ENCODE data around the gene FAM53B.

Gene FAM53B

DNA sequence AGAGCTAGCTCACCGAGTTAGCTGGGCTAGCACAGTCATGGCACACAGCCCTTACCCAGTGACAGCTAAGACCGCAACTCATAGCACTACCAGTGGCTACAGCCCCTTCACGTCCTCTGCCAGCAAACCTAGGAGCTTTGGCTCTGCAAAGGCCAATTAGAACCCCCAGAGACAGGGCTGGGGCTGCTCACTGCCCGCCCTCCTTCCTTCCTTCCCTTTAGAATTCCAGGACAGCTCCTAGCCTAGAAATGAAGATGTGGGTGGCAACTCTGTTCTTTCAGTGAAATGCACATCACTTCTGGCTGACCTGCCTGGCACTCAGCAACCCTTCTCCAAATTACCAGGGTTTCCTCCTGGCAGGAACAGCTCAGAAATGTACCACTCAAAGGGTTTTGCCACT is 99.9 kb downstream of the FAM53B start:
- no peak for DNase-seq

DNA sequence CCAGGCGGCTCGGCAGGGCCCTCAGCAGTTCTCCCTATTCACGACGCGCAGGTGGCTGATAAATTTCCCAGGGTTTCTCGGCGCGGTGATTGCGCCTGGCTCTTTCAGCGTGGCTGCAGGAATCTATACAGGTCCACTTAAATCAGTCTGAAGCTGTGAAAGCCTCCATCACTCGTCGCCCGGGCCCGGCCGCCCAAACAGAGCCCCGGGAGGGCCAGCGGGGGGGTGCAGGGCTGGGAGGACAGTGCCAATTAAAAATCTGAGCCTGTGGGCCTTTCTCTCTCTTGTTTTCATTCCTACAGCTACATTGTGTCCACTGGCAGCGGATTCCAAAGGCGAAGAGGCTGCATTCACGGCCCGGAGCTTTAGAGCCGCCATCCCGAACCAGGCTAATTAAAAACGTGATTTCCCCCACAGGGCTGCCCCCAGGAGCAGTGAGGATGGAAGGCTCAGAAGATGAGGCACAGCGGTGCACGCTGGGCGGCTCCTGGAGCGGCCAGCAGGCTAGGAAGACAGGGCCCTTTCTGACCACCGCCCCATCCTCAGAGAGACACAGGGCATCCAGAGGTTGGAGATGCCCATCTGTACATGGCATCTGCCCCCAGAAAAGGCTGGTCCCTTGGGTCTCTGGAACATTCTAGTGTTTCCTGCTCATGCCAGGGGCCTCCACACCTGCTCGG is 100.7 kb downstream of the FAM53B start:
- no peak for DNase-seq

DNA sequence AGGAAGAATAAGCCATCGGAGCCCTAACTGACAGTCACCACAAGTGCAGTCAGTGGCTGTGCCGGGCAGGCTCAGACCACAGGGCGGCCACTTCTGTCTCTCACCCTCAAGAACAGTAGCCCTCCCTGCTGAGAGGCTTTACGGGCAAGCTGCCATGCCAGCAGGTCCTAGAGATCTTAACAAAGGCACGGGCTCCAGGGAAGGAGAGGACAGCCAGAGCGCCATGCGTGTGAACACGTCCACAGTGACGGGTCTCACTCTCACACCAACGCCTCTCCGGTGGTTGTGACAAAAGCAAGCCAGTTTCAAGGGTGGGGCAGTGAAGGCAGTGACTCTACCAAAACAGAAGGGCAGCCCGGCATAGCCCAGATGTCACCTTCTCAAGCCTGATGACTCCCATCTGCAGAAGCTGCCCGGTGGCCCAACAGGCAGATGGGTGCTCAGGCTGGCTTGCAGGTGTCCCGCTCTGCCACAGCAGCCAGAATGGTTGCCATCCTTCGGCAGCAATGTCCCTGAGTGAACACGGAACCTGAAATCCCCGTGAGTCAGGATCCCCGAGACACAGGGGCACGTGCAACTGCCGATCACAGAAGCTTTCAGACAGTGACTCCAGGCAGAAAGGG is 102.0 kb downstream of the FAM53B start:
- DNase-seq: peak; percentile 69

DNA sequence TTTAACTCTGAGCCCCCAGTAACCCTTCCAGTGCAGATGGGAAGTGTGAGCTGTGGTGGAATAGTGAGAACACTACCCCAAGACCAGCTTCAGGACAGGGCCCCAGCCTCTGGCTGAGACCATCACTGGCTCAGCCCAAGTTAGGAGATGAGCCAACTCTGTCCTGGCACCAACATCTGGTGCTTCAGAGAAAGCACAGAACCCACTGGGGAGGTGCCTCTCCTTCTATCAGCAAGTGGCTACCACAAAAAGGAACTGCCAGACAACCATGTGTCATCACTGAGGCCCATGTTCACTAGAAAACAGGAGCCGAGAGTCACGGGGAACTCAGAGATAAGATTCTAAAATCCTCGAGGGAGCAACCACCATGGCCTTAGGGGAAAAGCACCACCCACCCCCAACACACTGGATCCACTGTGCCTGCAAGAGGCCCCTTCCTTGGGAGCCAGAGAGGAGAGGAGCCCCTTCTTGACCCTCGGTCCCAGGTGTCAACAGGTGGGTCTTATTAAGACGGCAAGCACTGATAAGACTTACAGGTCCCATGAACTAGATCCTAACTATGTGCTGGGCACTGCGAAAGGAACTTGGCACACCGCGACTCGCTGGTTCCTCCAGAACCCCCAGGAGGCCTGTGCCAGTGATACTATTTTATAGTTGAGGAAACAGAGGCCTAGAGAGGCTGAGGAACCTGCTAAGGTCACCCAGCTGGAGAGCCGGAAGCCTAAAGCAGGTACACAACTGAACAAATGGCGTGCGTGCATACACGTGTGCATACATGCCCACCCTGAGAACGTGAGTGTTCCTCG is 102.7 kb downstream of the FAM53B start:
- no peak for DNase-seq

DNA sequence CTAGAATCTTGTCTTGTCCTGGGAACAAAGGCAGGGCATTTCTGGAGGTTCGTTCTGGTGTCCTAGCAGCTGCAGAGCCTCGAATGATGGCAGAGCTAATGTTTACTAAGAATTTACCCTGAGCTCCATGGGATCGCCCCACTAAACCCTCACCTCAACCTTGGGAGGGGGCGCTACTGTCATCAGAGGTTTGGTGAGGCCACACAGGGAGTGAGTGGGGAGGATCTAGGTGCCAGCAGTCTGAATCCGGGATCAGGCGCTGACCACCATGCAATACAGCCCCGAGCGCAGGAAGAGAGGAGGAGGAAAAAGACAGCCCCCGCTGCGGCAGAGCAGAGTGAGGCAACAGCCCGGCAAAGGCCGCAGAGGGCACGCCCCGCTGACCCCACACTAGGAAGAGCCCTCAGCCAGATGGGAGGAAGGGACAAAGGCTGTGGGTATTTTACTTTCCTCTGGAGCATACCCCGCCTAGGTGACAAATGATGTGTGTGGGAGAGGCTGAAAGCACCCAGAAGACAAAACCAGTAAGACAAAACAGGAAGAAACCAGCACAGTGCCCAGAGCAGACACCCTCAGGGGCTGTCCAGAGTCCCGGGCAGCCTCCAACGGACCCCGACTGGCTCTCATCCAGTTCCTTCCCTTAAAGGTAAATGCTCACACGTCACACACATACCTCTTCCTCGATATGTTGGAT is 103.5 kb downstream of the FAM53B start:
- no peak for DNase-seq

DNA sequence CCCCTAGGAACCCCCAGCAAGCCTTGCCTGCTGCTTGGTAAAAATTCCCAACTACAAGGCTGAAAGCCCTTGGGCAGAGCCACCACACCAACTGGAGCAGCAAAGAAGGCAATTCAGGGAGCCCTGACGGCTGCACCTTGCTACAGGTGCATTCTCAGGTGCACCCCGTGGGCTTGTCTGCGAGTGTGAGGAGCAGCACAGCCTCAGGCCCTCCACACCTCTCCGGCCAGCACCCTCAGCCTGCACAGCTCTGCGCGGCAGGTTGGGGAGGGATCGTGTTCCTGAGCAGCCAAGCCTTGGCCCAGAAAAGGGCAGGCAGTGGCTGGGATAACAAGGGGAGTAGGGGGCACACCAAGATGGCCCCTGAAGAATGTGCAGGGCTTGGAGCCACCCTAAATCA is 104.1 kb downstream of the FAM53B start:
- no peak for DNase-seq

DNA sequence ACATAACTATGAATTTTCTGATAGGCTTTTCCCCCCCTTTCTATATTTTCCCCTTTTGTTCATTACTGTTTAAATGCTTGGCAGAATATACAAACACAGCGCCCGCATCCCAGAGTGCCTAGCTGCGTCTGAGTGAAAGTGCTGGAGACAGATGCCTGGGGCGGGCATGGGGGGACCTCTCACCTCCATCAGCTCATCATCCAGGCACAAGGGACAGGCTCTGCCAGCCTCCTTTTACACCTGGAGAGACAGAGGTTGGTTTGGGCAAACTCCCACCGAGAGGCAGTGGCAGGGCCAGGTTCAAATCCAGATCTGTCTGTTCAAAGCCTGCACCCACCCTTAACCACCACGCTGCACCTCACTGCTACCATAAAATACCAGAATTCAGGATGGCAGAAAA is 104.5 kb downstream of the FAM53B start:
- no peak for DNase-seq

DNA sequence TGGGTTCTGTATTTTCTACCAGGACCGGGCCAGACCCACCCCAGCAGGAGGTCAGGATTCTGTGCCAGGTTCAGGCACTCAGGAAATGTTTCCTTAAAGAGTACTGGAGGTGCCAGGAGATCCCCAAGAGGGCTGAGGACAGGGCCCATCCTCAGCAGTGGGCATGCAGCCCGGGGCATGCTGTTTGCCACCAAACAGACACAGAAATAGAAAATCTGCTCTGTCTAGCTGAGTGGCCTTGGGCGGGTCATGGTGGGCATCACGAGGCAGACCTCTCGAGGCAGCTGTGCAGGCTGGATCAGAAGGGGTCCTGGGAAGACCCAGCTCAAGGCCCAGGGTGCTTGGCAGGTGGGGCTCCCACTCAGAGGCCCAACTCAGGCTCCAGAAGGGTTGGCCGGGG is 105.0 kb downstream of the FAM53B start:
- DNase-seq: no peak

DNA sequence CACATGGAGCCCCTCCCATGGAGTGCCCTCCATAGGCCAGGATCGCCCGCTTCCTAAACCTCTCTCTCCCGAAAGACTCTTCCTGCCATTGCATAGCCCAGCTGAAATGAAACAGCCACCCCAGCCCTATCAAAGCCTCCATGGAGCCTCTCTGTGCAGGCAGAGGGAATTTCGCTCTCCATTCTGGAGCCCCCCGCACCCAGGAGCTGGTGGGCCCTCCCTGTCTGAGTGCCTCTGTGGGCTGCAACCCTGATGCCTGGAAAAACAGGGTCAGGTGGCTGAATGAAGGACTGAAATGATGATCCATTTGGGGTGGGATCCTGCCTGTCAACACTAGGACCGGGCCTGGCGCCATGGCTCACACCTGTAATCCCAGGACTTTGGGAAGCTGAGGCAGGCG is 106.4 kb downstream of the FAM53B start:
- no peak for DNase-seq

DNA sequence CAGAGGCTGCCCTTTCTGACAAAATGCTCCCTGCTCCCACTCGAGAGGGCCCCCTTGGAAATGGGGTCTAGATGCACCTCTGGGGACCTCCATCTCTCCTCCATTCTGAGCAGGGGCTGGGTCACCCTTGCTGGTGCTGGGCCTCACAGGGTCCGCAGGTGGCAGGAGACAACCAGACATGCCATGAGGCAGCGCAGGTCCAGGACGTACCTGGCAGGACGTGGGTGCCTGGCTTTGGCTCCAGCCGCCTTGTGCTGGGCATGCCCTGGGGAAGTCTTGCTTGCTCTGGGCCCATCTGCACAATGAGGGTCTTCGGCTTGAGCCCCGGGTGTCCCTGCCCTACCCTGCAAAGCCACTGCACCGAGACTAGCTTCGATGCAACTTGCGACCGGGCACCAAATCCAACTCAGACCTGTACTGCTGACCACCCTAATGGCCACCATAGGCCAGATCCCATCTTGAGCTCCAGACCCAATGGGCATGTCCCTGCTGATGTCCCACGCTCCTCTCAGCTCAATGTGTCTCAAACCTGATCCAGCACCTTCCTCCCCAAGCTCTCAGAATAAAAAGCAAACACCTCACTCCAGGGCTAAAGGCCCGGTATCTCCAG is 107.0 kb downstream of the FAM53B start:
- no peak for DNase-seq

DNA sequence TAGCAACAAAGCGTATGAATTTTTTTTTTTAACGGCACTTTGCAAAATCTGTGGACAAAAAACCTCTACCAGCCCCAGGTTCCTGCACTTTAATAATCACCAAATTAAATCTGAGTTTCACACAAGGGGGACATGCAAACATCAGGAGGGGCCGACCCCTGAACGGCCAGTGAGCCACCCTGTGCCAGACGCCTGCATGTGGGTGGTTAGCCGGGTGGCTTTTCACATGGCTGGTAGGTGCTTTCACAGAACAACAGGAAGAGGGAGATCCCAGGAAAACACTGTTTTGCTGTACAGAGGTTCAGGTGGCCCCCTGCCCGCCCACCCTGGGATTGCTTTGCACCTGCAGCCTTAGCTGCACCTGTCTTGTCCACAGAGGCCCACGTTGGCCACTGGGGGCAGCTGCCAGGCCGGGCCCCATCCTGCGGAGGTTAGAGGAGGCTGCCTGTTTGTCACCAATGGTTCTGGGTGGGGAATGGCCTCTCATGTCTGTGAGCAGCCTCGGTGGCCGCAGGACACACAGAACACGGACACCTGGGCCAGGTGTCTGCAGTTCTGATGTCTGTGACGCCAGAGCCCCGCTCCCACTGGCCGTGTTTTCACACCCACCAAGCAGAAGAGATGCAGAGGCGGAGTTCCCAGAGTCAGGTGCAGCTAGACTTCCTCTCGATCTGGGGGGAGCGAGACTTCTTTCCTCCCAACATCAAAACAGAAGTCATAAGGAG is 107.7 kb downstream of the FAM53B start:
- DNase-seq: peak; percentile 2

DNA sequence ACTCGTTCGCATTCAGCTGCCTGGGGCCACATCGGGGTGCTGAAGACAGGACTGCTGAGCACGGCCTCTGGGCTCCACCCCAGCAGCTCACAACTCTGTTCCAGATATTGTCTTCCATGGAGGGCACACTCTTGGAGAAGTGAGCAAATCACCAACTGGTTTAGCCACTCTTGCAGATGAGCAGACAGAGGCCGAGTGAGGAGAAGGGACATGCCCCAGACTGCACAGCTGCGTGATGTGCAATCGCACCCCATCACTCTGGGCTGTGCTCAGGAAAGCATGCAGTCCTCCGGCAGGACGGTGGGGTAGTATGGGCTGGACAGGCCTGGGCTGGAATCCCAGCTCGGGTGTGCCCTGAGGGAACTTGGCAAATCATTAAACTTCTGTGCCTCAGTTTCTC is 111.6 kb downstream of the FAM53B start:
- DNase-seq: no peak

DNA sequence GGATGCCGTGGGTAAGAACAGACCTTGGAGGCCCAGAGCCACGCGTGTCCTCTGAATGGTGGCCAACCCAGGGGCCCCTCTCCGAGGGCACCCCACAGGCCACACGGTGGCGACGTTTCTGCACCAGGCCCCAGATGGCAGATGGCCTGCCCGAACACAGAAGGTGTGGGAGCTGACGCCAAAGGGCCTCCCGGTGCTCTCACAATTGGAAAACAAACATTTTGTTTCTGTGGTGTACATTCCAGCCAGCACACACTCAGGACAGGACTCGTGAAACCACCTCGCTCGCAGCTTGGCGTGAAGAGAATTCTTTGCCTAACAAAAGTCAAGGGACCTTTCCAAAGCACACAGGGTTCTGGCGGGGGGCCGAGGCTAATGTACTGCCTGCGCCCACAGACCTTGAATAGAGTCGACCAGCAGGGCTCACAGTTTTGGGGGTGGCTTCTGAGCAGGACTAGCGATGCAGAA is 112.1 kb downstream of the FAM53B start:
- DNase-seq: peak; percentile 32

DNA sequence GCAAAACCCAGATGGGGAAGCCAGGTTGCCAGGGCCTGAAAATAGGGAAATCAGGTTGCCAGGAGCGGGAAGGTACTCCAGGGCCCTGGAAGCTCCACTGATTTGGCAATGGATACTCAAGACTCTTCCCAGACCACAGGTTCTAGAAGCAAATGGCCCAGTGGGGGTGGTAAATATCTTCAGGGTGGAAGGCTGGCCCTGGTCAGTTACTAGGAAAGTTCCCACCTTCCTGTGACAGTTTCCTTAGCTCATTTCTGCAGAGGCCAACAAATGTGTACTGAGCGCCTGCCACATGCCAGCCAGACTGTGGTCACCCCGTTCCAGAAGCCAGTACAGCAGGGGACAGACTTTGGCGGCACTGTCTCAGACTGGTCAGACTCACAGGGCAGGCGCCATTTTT is 113.6 kb downstream of the FAM53B start:
- DNase-seq: no peak

DNA sequence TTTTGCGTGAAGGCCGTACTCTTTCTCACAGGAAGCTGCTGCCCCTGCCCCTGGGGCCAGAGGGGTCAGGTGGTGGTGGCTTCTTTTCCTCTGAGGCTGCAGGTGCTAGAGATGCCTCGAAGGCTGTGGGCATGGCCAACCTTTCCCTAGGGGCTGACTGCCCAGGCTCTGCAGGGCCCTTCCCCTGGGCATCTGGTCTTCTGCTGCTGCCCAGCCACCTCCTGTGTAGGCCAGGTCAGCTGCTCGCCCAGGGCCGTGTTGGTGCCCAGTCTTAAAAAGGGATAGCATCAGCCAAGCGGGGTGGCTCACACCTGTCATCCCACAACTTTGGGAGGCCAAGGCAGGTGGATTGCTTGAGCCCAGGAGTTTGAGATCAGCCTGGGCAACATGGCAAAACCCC is 114.3 kb downstream of the FAM53B start:
- DNase-seq: no peak

DNA sequence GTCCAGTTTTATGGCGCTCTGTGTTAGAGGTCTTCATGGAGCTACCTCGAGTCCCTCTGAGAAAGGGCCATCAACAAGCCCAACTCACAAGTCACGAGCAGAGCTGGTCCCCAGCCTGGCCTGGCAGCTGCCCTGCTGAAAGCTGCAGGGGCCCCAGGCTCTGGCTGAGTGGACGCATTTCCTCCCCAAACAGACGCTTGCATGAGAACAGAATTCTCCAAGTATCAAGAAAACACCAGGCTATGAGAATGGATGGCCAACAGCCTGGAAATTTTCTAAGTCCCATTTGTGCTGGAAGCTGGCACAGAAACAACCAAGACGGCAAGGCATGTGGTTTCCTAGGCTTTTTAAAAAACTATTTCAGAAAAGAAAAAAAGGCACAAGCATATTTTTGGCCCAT is 114.8 kb downstream of the FAM53B start:
- no peak for DNase-seq

DNA sequence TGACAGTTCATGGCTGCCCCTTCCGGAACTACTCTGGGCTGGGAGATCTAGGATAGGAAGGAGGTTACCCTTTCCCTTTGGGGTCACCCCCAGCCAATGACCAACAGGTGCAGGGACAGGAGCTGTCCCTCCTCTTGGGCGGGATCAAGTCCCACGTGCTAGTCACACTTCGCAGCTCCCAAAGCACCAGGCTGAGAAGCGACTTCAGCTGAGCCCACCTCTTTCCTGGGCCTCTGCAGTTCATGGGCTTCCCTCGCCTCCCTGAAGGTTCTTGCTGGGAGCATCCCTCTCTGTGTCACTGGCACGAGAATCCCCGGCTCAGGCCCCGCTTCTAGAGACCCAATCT is 115.5 kb downstream of the FAM53B start:
- DNase-seq: no peak

DNA sequence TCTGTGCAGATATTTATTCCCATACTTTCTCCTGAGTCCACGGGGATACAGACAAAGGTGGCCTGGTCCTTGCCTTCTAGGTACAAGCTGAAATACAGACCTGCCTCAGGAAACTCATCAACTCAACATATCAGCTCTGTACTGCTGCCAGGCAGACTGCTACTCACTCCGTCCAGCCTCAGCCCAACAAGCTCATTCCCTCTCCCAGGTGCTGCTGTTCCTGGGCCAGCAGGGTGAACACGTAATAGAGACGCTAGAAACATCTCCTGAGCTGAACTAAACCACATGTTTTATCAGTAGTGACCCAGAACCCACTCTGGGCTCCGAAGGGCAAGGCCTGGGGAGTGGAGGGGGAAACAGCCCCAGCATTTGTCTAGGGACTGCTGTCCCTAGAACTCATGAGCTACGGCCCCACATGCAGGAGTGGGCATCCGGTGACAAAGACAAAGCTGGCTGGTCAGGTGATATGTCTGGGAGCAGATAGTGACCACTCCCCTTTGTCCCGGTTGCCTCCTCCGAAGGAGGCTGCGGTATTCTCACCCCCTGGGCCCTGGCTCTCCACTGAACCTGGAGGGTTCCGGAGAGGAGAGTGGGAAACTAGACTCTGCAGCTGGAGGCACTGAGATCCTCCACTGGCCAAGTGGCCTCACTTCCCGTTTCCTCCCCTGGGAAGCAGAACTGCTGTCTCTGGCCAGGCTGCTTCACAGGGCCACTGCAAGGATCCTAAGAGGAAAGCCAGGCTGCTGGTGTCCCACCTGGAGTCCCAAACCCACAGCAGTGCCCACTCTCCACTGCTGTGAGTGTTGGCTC is 116.1 kb downstream of the FAM53B start:
- no peak for DNase-seq

DNA sequence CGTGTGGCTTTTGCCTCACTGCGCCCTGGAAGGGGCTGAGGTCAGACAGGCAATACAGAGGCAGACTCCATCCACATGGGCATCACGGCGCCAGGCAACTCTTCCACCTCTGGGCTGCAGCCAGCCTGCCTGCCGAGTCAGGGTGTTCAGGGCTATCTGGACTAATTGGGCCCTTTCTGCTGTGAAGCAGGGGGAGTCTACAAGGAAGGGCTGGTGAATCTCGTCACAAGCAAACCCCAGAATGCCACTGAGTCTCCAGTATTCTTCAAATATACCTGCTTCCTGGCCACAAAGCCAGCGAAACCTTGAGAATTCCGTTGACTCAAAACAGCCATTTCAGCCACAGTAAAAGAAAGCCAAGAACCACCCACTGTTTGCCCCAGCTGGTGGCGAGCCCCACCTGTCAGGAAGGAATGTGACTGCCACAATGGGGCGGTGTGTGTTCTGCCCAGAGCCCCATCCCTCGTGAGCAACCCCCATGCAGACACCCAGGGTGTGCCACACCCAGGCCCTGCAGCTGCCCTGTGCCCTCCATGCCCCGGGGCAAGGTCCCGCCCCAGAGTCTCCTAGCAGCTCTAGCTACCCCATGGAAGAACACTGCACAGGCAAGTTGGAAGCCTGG is 117.3 kb downstream of the FAM53B start:
- peak; percentile 58 for DNase-seq

DNA sequence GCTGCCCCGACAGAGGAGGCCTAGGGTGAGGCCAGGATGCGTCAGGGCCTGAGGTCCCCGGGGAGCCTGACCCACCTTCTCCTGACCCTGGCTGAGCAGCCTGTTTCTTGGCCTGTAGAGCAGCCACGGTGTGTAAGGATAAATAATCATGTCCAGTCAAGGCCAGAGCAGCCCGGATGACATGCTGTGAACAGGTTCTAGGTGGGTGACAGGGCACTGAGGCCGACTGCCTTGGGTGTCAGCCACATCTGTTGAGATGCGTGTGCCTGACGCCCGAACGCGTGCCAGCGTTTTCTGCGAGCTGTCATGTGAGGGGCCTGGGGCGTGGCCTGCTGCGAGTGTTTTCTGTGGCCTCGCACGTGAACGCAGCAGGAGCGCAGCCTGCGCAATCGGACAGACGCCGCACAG is 118.3 kb downstream of the FAM53B start:
- no peak for DNase-seq

DNA sequence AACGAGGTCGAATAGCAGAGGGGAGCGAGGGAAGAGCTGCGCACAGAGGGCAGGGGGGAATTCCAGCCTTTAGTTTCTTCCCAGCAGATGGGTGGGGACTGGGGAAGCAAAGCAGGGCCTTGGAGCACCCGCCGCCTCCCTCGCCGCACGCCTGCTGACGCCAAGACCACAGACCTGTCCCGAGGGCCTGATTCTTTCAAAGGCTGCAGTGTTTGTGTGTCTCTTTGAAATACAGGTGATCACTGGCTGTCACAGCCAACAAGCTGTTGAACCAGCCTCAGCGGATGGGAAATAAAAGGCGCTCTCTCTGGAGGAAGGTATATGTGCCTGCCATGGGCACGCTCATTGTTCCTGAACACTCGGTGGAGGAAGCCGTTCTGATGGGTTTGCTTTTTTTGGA is 119.3 kb downstream of the FAM53B start:
- DNase-seq: no peak
